ENCODE results near the gene TAF10. TPM values are rescaled to one million over a fixed set of nuclear protein-coding genes. Genes with fewer than 3 reads are reported as not detected.

TAF10 gene
- total and polyA plus RNA-seq, 4 donors = 10.5 to 58.1 (median 31.5) TPM

GRCh38 chr11:6568191-6568918, 43.7 kb downstream of the TAF10 start:
- Histone ChIP-seq H3K4me1 (ENCODE audit: control insufficient read depth in 4 of 4, insufficient read depth in 4 of 4, low read length in 3 of 4) (peaks cover 3 to 30% (median 26%) of the 10 kb centered on the region in 4 donors), H3K9ac (ENCODE audit: low read depth in 1 of 2, low read length in 2 of 2) (no peak overlapping the region), H3K4me3 (ENCODE audit: low read depth in 1 of 3, low read length in 3 of 3) (no peak overlapping the region), H3K27ac (ENCODE audit: low read depth in 1 of 2, low read length in 2 of 2) (no peak overlapping the region), H3K9me3 (ENCODE audit: control insufficient read depth in 4 of 4, low read length in 3 of 4) (no peaks in the 10 kb centered on the region), H3K36me3 (ENCODE audit: control insufficient read depth in 4 of 4, insufficient read depth in 3 of 4, low read depth in 1 of 4, low read length in 3 of 4) (peaks cover 0 to 2% (median 0%) of the 10 kb centered on the region in 4 donors), H3K27me3 (ENCODE audit: control insufficient read depth in 4 of 4, insufficient read depth in 4 of 4, low read length in 3 of 4) (no peaks in the 10 kb centered on the region)
- DNase-seq (ENCODE audit: low spot score) = peak; percentile 82
- TF ChIP-seq FOXA1 (IDR thresholded peaks at IDR 0.05) (no peak), ATF3 (IDR thresholded peaks at IDR 0.05) (no peak), REST (IDR thresholded peaks at IDR 0.05) (no peak), ZBTB33 (IDR thresholded peaks at IDR 0.05) (no peak), TAF1 (conservative IDR thresholded peaks at IDR 0.05) (no peak), HNF4A (conservative IDR thresholded peaks at IDR 0.05) (no peak), GABPA (IDR thresholded peaks at IDR 0.05 in 1 of 2, conservative IDR thresholded peaks at IDR 0.05 in 1 of 2) (no peak), CTCF (IDR thresholded peaks at IDR 0.05; ENCODE audit: low read depth, low read length, missing input control) (no peak), RAD21 (IDR thresholded peaks at IDR 0.05) (no peak), YY1 (IDR thresholded peaks at IDR 0.05) (no peak)
- WGBS = 47% methylated on average over 4 of the region's 4 CpGs

- 79% methylated on average over 7 of the region's 7 CpGs for WGBS
- Histone ChIP-seq H3K27me3 (ENCODE audit: control insufficient read depth in 4 of 4, insufficient read depth in 4 of 4, low read length in 3 of 4) (no peaks in the 10 kb centered on the region), H3K9ac (ENCODE audit: low read depth in 1 of 2, low read length in 2 of 2) (no peak overlapping the region), H3K4me3 (ENCODE audit: low read depth in 1 of 3, low read length in 3 of 3) (no peak overlapping the region), H3K36me3 (ENCODE audit: control insufficient read depth in 4 of 4, insufficient read depth in 3 of 4, low read depth in 1 of 4, low read length in 3 of 4) (peaks cover 0 to 2% (median 0%) of the 10 kb centered on the region in 4 donors), H3K9me3 (ENCODE audit: control insufficient read depth in 4 of 4, low read length in 3 of 4) (no peaks in the 10 kb centered on the region), H3K4me1 (ENCODE audit: control insufficient read depth in 4 of 4, insufficient read depth in 4 of 4, low read length in 3 of 4) (peaks cover 3 to 30% (median 26%) of the 10 kb centered on the region in 4 donors), H3K27ac (ENCODE audit: low read depth in 1 of 2, low read length in 2 of 2) (peak overlapping the region; percentile 25 to 61)
- DNase-seq (ENCODE audit: low spot score) = no peak
- no peak for TF ChIP-seq RAD21 (IDR thresholded peaks at IDR 0.05)
- TF ChIP-seq FOXA2 (IDR thresholded peaks at IDR 0.05) = no peak
- no peak for TF ChIP-seq YY1 (IDR thresholded peaks at IDR 0.05)
- TF ChIP-seq ATF3 (IDR thresholded peaks at IDR 0.05) = no peak
- TF ChIP-seq GABPA (IDR thresholded peaks at IDR 0.05 in 1 of 2, conservative IDR thresholded peaks at IDR 0.05 in 1 of 2) = no peak
- TF ChIP-seq ZBTB33 (IDR thresholded peaks at IDR 0.05) = no peak
- TF ChIP-seq HNF4G (IDR thresholded peaks at IDR 0.05) = no peak
- no peak for TF ChIP-seq TAF1 (conservative IDR thresholded peaks at IDR 0.05)
- no peak for TF ChIP-seq FOXA1 (IDR thresholded peaks at IDR 0.05)
- no peak for TF ChIP-seq RXRA (IDR thresholded peaks at IDR 0.05)
- TF ChIP-seq REST (IDR thresholded peaks at IDR 0.05) = no peak
- TF ChIP-seq HNF4A (conservative IDR thresholded peaks at IDR 0.05) = no peak
- no peak for TF ChIP-seq JUND (IDR thresholded peaks at IDR 0.05)
- no peak for TF ChIP-seq SP1 (IDR thresholded peaks at IDR 0.05)
Measured at GRCh38 chr11:6567371-6567745, 44.7 kb downstream of the TAF10 start.
